ENCODE results near the gene ZNF639. TPM values are rescaled to one million over a fixed set of nuclear protein-coding genes. Genes with fewer than 3 reads are reported as not detected.
"Not testable (repeated sequence)": the region's sequence is repeated elsewhere in the genome, so short reads cannot be mapped to it uniquely, and the experiment has no call there.

Gene ZNF639
- total RNA-seq: 10 to 100 TPM; 60.6 to 97.8 (median 63.4) TPM

- WGBS, 2 donors (ENCODE audit: low coverage in 1 of 2): 1 to 2% methylated on average over 8 of the region's 75 CpGs
- peaks cover 4 to 53% (median 11%) of the 10 kb centered on the region in 3 donors for H3K4me1 ChIP-seq
- H3K9me3 ChIP-seq: no peaks in the 10 kb centered on the region
- peak; percentile 79 to 90 for TF ChIP-seq POLR2A (IDR thresholded peaks at IDR 0.05)
- peak; percentile 33 for TF ChIP-seq POLR2AphosphoS5 (IDR thresholded peaks at IDR 0.05)
- TF ChIP-seq EP300 (IDR thresholded peaks at IDR 0.05): no peak
- peak; percentile 62 to 87 (median 82) for TF ChIP-seq CTCF (IDR thresholded peaks at IDR 0.05)
- ATAC-seq: peak; percentile 92
- H3K27me3 ChIP-seq: no peaks in the 10 kb centered on the region
- peak within 1 kb of the TSS; percentile 50 to 94 for H3K4me3 ChIP-seq
- peak within 1 kb of the TSS; percentile 62 to 99 (median 98) for H3K27ac ChIP-seq
- peaks cover 0 to 10% of the 10 kb centered on the region in 2 donors for H3K36me3 ChIP-seq
Observed at GRCh38 chr3:179322286-179323196, at the start of gene ZNF639. ZNF639 (plus strand) TSS chr3:179323031; CDS start chr3:179328294, 5,263 bp downstream.

- H3K4me3 ChIP-seq, H3K4me1 ChIP-seq, H3K27me3 ChIP-seq, ATAC-seq, H3K27ac ChIP-seq, H3K9me3 ChIP-seq, H3K36me3 ChIP-seq: not testable (repeated sequence)
- WGBS, 2 donors (ENCODE audit: low coverage in 1 of 2): 100% methylated on average over 1 of the region's 2 CpGs; no CpG with 5 or more reads in 1 of the 2 donors
Observed at GRCh38 chr3:179274434-179274833, 48.4 kb upstream of the ZNF639 start.

- Histone ChIP-seq H3K4me1 (no peaks in the 10 kb centered on the region), H3K27ac (no peak overlapping the region), H3K9me3 (no peaks in the 10 kb centered on the region), H3K27me3 (peaks cover 9% of the 10 kb centered on the region), H3K4me3 (no peak overlapping the region), H3K36me3 (no peaks in the 10 kb centered on the region)
- no peak for TF ChIP-seq CTCF (IDR thresholded peaks at IDR 0.05)
- TF ChIP-seq EP300 (IDR thresholded peaks at IDR 0.05): no peak
- TF ChIP-seq POLR2A (IDR thresholded peaks at IDR 0.05): no peak
- no peak for TF ChIP-seq POLR2AphosphoS5 (IDR thresholded peaks at IDR 0.05)
- no peak for ATAC-seq
- 0 to 39% methylated on average over 1 to 2 of the region's 3 CpGs for WGBS, 2 donors (ENCODE audit: low coverage in 1 of 2)
Observed at GRCh38 chr3:179276001-179276400, 46.8 kb upstream of the ZNF639 start.

GRCh38 chr3:179276743-179277142, 46.1 kb upstream of the ZNF639 start:
- Histone ChIP-seq H3K9me3 (no peaks in the 10 kb centered on the region), H3K27ac (no peak overlapping the region), H3K36me3 (no peaks in the 10 kb centered on the region), H3K27me3 (peaks cover 9% of the 10 kb centered on the region), H3K4me3 (no peak overlapping the region), H3K4me1 (no peaks in the 10 kb centered on the region)
- WGBS, 2 donors (ENCODE audit: low coverage in 1 of 2): 73 to 96% methylated on average over 3 of the region's 3 CpGs
- no peak for ATAC-seq
- no peak for TF ChIP-seq EP300 (IDR thresholded peaks at IDR 0.05)
- TF ChIP-seq POLR2AphosphoS5 (IDR thresholded peaks at IDR 0.05): no peak
- TF ChIP-seq POLR2A (IDR thresholded peaks at IDR 0.05): no peak
- no peak for TF ChIP-seq CTCF (IDR thresholded peaks at IDR 0.05)

- H3K4me3 ChIP-seq: no peak overlapping the region
- no peaks in the 10 kb centered on the region for H3K9me3 ChIP-seq
- 50 to 100% methylated on average over 1 of the region's 1 CpG for WGBS, 2 donors (ENCODE audit: low coverage in 1 of 2)
- H3K27ac ChIP-seq: no peak overlapping the region
- peaks cover 9% of the 10 kb centered on the region for H3K27me3 ChIP-seq
- ATAC-seq: no peak
- no peaks in the 10 kb centered on the region for H3K4me1 ChIP-seq
- H3K36me3 ChIP-seq: no peaks in the 10 kb centered on the region
- no peak for TF ChIP-seq EP300 (IDR thresholded peaks at IDR 0.05)
- no peak for TF ChIP-seq POLR2AphosphoS5 (IDR thresholded peaks at IDR 0.05)
- no peak for TF ChIP-seq POLR2A (IDR thresholded peaks at IDR 0.05)
- no peak for TF ChIP-seq CTCF (IDR thresholded peaks at IDR 0.05)
Observed at GRCh38 chr3:179278151-179278550, 44.7 kb upstream of the ZNF639 start.
